Measurements from ENCODE around the gene DEK. TPM values are rescaled to one million over a fixed set of nuclear protein-coding genes. Genes with fewer than 3 reads are reported as not detected.

Gene DEK
- total RNA-seq, 1 donor from 2014 or later = 33.8 TPM

GRCh38 chr6:18306977-18307376 lies 42.6 kb upstream of the DEK start:
- H3K27me3 Mint-ChIP-seq (ENCODE audit: unreplicated experiment) = no peaks in the 10 kb centered on the region
- TF ChIP-seq CTCF (IDR thresholded peaks at IDR 0.05; ENCODE audit: partially characterized antibody, unreplicated experiment) = no peak
- no peaks in the 10 kb centered on the region for H3K9me3 Mint-ChIP-seq (ENCODE audit: unreplicated experiment)
- H3K4me1 Mint-ChIP-seq (ENCODE audit: low read depth, unreplicated experiment) = no peaks in the 10 kb centered on the region
- no peak overlapping the region for H3K27ac Mint-ChIP-seq (ENCODE audit: unreplicated experiment)
- no peak for DNase-seq
- no peak overlapping the region for H3K4me3 Mint-ChIP-seq (ENCODE audit: unreplicated experiment)
- no peaks in the 10 kb centered on the region for H3K36me3 Mint-ChIP-seq (ENCODE audit: unreplicated experiment)

DNA sequence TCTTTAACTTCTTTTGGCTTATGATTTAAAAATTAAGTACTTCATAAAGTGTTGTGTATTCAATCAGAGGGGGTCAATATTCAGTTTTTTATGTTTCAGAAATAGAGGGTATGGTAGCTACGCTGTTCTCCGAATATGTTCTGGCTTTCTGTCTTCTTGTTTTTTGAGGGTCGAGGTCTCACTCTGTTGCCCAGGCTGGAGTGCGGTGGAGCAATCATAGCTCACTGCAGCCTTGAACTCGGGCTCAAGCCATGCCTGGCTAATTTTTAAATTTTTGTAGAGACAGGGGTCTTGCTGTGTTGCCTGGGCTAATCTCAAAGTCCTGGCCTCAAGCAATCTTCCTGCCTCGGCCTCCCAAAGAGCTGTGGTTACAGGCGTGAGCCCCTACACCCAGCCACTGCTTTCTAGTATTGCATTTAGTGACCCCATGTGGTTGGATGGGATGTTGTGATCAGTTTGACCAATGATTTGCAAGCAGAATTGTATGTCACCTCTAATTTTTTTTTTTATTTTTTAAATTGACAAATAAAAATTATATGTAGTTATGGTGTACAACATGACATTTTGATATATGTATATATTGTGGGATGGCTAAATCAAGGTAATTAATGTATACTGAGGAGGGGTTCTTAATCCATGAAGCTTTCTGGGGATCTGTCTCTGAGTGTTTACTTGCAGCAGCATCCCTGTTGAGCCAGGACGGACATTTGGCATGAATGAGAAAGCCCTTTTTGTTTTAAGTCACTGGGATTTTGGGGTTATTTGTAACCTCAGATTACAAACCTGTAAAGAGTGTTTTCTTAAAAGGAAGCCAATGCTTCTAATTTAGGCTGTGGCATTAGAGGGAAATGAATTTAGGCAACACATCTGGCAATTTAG lies 38.5 kb upstream of the DEK start:
- Mint-ChIP-seq H3K27me3 (ENCODE audit: unreplicated experiment) (no peaks in the 10 kb centered on the region), H3K4me3 (ENCODE audit: unreplicated experiment) (no peak overlapping the region), H3K36me3 (ENCODE audit: unreplicated experiment) (no peaks in the 10 kb centered on the region), H3K27ac (ENCODE audit: unreplicated experiment) (no peak overlapping the region), H3K4me1 (ENCODE audit: low read depth, unreplicated experiment) (no peaks in the 10 kb centered on the region), H3K9me3 (ENCODE audit: unreplicated experiment) (no peaks in the 10 kb centered on the region)
- DNase-seq = no peak
- no peak for TF ChIP-seq CTCF (IDR thresholded peaks at IDR 0.05; ENCODE audit: partially characterized antibody, unreplicated experiment)

- Mint-ChIP-seq H3K36me3 (ENCODE audit: unreplicated experiment) (no peaks in the 10 kb centered on the region), H3K9me3 (ENCODE audit: unreplicated experiment) (no peaks in the 10 kb centered on the region), H3K27ac (ENCODE audit: unreplicated experiment) (no peak overlapping the region), H3K4me1 (ENCODE audit: low read depth, unreplicated experiment) (no peaks in the 10 kb centered on the region), H3K27me3 (ENCODE audit: unreplicated experiment) (peaks cover 1% of the 10 kb centered on the region), H3K4me3 (ENCODE audit: unreplicated experiment) (no peak overlapping the region)
- TF ChIP-seq CTCF (IDR thresholded peaks at IDR 0.05; ENCODE audit: partially characterized antibody, unreplicated experiment) = no peak
- DNase-seq = no peak
Measured at GRCh38 chr6:18293076-18293904, 29.0 kb upstream of the DEK start.

GRCh38 chr6:18289283-18289682 lies 25.0 kb upstream of the DEK start:
- no peak overlapping the region for H3K27ac Mint-ChIP-seq (ENCODE audit: unreplicated experiment)
- H3K27me3 Mint-ChIP-seq (ENCODE audit: unreplicated experiment) = peaks cover 1% of the 10 kb centered on the region
- TF ChIP-seq CTCF (IDR thresholded peaks at IDR 0.05; ENCODE audit: partially characterized antibody, unreplicated experiment) = no peak
- H3K36me3 Mint-ChIP-seq (ENCODE audit: unreplicated experiment) = no peaks in the 10 kb centered on the region
- no peak for DNase-seq
- no peaks in the 10 kb centered on the region for H3K9me3 Mint-ChIP-seq (ENCODE audit: unreplicated experiment)
- H3K4me1 Mint-ChIP-seq (ENCODE audit: low read depth, unreplicated experiment) = no peaks in the 10 kb centered on the region
- H3K4me3 Mint-ChIP-seq (ENCODE audit: unreplicated experiment) = no peak overlapping the region
